DMS 273 (cell line): ENCODE results near the gene AVPR2.

Source experiments
- DNase-seq: peaks from one replicate; lab custom pipeline; 2025; ENCODE audit not compliant: unreplicated experiment; lab: John Stamatoyannopoulos, UW

Gene AVPR2

GRCh38 chrX:153948847-153949805 lies 44.7 kb downstream of the AVPR2 start:
- no peak for DNase-seq

GRCh38 chrX:153950127-153950526 lies 45.7 kb downstream of the AVPR2 start:
- DNase-seq = no peak

GRCh38 chrX:153951683-153952372 lies 47.4 kb downstream of the AVPR2 start:
- no peak for DNase-seq

GRCh38 chrX:153952373-153953026 lies 48.0 kb downstream of the AVPR2 start:
- no peak for DNase-seq

GRCh38 chrX:153953342-153953830 lies 48.9 kb downstream of the AVPR2 start:
- DNase-seq = peak; percentile 94

- DNase-seq = no peak
Measured at GRCh38 chrX:153953892-153954557, 49.6 kb downstream of the AVPR2 start.

- no peak for DNase-seq
Measured at GRCh38 chrX:153954558-153955227, 50.2 kb downstream of the AVPR2 start.

- DNase-seq = no peak
Measured at GRCh38 chrX:153955228-153955732, 50.8 kb downstream of the AVPR2 start.

GRCh38 chrX:153956044-153956907 lies 51.8 kb downstream of the AVPR2 start:
- no peak for DNase-seq
